Stimulated activated naive CD4-positive, alpha-beta T cell (primary cell): ENCODE measurements around the gene KIF1A.

ENCODE experiments used
- DNase-seq, 6 experiments: peaks; one replicate each; lab custom pipeline; 2025; lab: John Stamatoyannopoulos, UW

Gene KIF1A

DNA sequence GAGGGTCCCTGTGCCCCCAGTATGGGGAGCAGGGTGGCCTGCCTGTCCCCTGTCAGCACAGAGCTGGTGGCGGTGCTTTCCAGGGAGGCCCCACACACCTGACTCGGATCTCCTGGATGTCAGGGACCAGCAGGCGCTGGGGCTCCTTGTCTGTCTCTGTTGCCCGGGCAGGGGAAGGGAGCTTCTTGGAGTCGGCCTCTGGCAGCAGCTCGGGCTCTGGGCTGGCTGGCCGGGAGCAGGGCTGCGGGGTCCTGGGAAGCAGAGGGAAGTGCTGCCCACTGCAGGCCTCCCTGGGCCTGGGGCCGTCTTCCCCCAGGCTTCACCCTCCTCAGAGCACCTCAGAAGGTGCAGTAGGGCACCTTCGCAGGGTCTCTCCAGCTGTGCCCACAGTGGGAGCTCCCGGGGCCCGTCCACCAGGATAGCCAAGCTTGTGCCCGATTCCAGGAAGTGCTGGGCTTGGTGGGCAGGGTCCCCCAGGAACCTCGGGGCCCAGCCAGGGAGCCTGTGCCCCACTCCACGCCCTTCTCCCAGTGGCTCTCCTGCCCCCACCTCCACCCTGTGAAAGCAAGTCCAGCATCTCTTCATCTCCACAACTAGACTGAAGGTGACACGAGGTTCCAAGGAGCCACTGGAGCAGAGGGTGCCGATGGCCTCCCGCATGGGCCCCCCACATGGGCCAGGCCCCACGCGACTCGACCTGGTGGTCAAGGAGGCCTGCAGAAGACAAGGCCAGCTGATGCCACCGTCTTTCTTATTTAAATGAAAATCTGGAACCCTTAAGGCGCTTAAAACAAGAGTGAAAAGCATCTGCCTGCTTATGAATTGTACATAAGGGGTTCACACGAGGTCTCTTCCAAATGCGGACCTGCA, 100.1 kb downstream of the KIF1A start:
- no peak for DNase-seq

GRCh38 chr2:240718896-240719490, 101.0 kb downstream of the KIF1A start:
- DNase-seq, result no peak

GRCh38 chr2:240717681-240718581, 102.1 kb downstream of the KIF1A start:
- DNase-seq, result no peak

DNA sequence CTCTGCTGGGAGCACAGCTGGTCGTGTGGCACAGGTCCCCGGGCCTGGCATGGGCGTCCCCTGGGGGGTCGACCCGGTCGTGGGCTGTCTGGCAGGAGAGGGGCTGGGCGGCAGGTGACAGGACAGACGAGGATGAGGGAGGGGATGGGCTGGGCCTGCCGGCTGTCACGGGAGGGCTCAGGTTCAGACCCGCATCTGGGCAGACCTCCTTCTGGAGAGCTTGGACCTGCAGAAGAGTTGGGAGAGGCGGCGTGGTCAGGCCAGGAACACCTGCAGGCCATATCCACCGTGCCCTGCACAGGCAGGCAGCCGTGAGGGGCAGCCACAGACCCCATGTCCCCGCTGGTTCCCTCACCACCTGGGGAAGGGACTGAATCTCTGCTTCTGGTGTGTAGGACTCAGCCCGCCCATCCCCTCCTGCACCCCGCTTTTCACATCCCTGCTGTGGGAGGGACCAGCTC, 102.8 kb downstream of the KIF1A start:
- no peak for DNase-seq

DNA sequence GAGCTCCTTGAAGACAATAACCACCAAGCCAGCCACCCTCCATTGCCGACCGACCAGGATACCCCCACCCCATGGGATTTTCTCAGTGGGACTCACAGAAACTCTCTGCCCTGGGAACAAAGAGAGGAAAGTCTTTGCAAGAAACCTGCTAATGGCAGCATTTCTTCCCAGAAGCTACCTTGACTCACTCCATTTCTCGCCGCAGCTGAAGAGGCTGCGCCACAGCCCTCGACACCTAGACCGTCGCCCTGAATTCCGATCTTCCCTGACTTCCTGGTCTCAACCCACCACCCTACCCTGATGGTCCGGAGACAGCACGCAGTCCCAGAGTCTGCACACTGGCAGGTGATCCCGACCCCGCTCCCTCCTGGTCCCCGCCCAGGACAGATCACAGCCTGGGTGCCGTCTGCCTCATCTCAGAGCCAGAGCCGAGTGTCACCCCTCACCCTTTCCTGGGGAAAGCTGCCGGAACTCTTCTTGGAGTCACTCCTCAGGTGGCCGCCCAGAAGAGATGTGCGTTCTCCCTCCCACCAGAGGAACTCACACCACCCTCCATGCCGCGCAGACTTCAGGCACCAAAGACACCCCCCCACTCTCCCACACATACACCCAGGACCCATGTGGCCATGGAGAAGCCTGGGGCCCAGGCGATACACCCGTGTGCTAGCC, 103.8 kb downstream of the KIF1A start:
- no peak for DNase-seq

- no peak for DNase-seq
Observed at GRCh38 chr2:240714747-240715725, 105.0 kb downstream of the KIF1A start.

GRCh38 chr2:240713928-240714746, 105.9 kb downstream of the KIF1A start:
- no peak for DNase-seq

DNA sequence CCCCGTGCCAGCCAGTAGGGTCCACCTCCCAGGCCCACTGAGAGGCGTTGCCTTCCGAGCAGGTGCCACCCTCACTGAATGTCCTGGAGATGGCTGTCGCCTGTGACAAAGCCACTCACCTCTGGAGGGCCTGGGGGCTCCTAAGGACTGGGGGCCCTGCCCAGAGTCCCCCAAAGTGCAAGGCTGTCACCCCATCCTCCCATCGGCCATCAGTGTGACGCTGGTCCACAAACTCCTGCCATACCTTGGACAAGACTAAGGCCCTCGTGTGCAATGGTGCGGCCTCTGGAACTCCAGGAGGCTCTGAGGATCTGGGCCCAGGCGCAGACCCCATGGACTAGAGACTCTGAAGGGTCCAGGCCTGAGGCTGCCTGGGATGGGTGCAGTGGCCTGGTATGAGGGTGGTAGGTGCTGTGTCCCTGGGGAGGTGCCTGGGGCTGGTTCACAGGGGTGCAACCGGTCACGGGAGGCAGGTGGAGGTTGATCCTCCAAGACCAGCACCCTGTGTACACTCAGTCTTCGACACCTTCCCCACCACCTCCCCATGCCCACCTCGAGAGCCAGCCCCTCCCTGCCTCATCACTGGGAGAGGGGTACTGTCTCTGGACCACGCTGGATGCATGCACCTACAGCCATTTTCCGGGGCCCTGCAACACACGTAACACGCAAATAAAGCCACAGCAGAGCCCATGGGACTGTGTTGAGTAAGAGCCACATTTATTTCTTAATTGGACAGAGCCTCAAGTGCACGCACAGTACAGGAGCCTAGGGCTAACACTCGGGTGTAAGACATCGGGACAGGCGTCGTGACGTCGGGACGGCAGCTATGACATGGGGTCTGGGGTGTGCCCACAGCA, 106.7 kb downstream of the KIF1A start:
- no peak for DNase-seq

GRCh38 chr2:240712121-240712520, 107.9 kb downstream of the KIF1A start:
- DNase-seq, result no peak

DNA sequence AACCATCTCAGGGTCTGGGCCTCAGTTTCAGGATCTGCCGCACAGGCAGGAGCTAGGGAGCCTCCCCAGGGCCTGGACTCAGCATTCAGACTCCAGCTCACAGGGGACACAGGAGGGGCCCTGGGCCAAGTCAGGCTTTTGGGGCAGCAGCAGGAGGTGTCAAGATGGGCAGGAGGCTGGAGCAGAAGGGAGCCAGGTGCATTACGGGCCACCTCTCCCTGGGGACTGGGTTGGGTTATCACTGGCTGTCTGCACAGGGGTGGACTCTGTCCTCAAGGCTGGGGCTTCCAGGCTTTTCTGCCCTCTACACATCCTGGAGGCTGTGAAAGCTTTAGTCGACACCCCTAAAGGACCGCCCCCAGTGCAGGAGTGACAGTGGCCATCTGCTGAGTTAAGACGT, 108.3 kb downstream of the KIF1A start:
- no peak for DNase-seq

GRCh38 chr2:240711296-240711695, 108.7 kb downstream of the KIF1A start:
- DNase-seq, result no peak

GRCh38 chr2:240708457-240708856, 111.6 kb downstream of the KIF1A start:
- no peak for DNase-seq

GRCh38 chr2:240707821-240708220, 112.2 kb downstream of the KIF1A start:
- DNase-seq, result no peak

GRCh38 chr2:240707043-240707756, 112.8 kb downstream of the KIF1A start:
- DNase-seq, result no peak

GRCh38 chr2:240705204-240705791, 114.7 kb downstream of the KIF1A start:
- peak in 1 of 6 experiments; percentile 27 for DNase-seq

DNA sequence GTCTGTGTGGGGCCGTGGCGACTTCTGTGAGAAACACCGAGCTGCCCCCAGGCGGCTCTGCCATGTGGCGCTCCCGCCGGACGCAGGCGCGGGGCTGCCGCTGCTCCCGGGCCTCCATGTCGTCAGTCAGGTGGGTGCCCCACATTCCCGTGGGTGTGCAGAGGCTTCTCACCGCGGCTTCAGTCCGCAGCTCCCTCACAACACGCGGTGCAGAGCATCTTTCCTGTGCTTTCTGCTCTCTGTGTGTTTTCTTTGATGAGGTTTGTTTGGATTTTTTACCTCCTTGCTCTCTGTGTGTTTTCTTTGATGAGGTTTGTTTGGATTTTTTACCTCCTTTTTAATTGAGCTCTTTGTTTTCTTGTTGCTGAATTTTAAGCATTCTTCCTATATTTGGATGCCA, 115.4 kb downstream of the KIF1A start:
- DNase-seq, result peak in 4 of 6 experiments; percentile 11 to 62 (median 56)
